ENCODE data around the gene UMAD1. TPM values are rescaled to one million over a fixed set of nuclear protein-coding genes. Genes with fewer than 3 reads are reported as not detected.

UMAD1 gene
- total RNA-seq, 1 donor from 2014 or later, result 13.9 TPM

- TF ChIP-seq CTCF (IDR thresholded peaks at IDR 0.05), result no peak
- Mint-ChIP-seq H3K4me3 (peak overlapping the region; percentile 4), H3K27ac (peak overlapping the region; percentile 47), H3K4me1 (peaks cover 21% of the 10 kb centered on the region), H3K36me3 (ENCODE audit: low read depth) (peaks cover 7% of the 10 kb centered on the region), H3K9me3 (peaks cover 10% of the 10 kb centered on the region), H3K27me3 (no peaks in the 10 kb centered on the region)
- no peak for DNase-seq
- no peak for ATAC-seq (ENCODE audit: low read depth)
- POLR2A ChIA-PET, result no interaction called here
- intact Hi-C loops (cut with micrococcal nuclease), result no loop called here
- CTCF ChIA-PET, result no interaction called here
These were observed 207.7 kb downstream of the UMAD1 start for GRCh38 chr7:7848246-7848645.

- Mint-ChIP-seq H3K4me3 (no peak overlapping the region), H3K36me3 (ENCODE audit: low read depth) (peaks cover 10% of the 10 kb centered on the region), H3K27ac (no peak overlapping the region), H3K27me3 (no peaks in the 10 kb centered on the region), H3K9me3 (peaks cover 13% of the 10 kb centered on the region), H3K4me1 (peaks cover 21% of the 10 kb centered on the region)
- intact Hi-C loops (cut with micrococcal nuclease), result no loop called here
- ATAC-seq (ENCODE audit: low read depth) (no peak), DNase-seq (no peak)
- no peak for TF ChIP-seq CTCF (IDR thresholded peaks at IDR 0.05)
- POLR2A ChIA-PET, result no interaction called here
- CTCF ChIA-PET, result no interaction called here
These were observed 208.3 kb downstream of the UMAD1 start for GRCh38 chr7:7848892-7849291.

- Mint-ChIP-seq H3K4me1 (peaks cover 21% of the 10 kb centered on the region), H3K9me3 (peaks cover 18% of the 10 kb centered on the region), H3K36me3 (ENCODE audit: low read depth) (peaks cover 16% of the 10 kb centered on the region), H3K27ac (no peak overlapping the region), H3K4me3 (no peak overlapping the region), H3K27me3 (no peaks in the 10 kb centered on the region)
- ChIA-PET CTCF (no interaction called here), POLR2A (interaction anchor here (1.0 kb wide), 1 partner anchor 210 kb away, joined by 3 read pairs; the partner anchor contains the start of gene UMAD1)
- no peak for ATAC-seq (ENCODE audit: low read depth)
- intact Hi-C loops (cut with micrococcal nuclease), result no loop called here
- TF ChIP-seq CTCF (IDR thresholded peaks at IDR 0.05), result no peak
- DNase-seq, result no peak
These were observed 209.6 kb downstream of the UMAD1 start for GRCh38 chr7:7850150-7850549.

- ChIA-PET POLR2A (no interaction called here), CTCF (no interaction called here)
- DNase-seq, result no peak
- H3K4me1 Mint-ChIP-seq, result peaks cover 29% of the 10 kb centered on the region
- no peak for ATAC-seq (ENCODE audit: low read depth)
- peaks cover 24% of the 10 kb centered on the region for H3K9me3 Mint-ChIP-seq
- peaks cover 26% of the 10 kb centered on the region for H3K36me3 Mint-ChIP-seq (ENCODE audit: low read depth)
- H3K4me3 Mint-ChIP-seq, result no peak overlapping the region
- H3K27me3 Mint-ChIP-seq, result no peaks in the 10 kb centered on the region
- no peak for TF ChIP-seq CTCF (IDR thresholded peaks at IDR 0.05)
- H3K27ac Mint-ChIP-seq, result no peak overlapping the region
- intact Hi-C loops (cut with micrococcal nuclease), result no loop called here
These were observed 210.8 kb downstream of the UMAD1 start for GRCh38 chr7:7851381-7851780.

GRCh38 chr7:7851991-7852390 lies 211.4 kb downstream of the UMAD1 start:
- peaks cover 28% of the 10 kb centered on the region for H3K36me3 Mint-ChIP-seq (ENCODE audit: low read depth)
- ATAC-seq (ENCODE audit: low read depth), result no peak
- H3K9me3 Mint-ChIP-seq, result peaks cover 24% of the 10 kb centered on the region
- H3K27ac Mint-ChIP-seq, result no peak overlapping the region
- H3K27me3 Mint-ChIP-seq, result no peaks in the 10 kb centered on the region
- H3K4me3 Mint-ChIP-seq, result no peak overlapping the region
- no peak for DNase-seq
- no peak for TF ChIP-seq CTCF (IDR thresholded peaks at IDR 0.05)
- ChIA-PET POLR2A (no interaction called here), CTCF (no interaction called here)
- intact Hi-C loops (cut with micrococcal nuclease), result no loop called here
- peaks cover 35% of the 10 kb centered on the region for H3K4me1 Mint-ChIP-seq

Data from activated B cell treated with CpG ODN at 0.5 μM for 24 hours (primary cell).